ENCODE measurements around the gene KCNJ12. TPM values are rescaled to one million over a fixed set of nuclear protein-coding genes. Genes with fewer than 3 reads are reported as not detected.
A peak's percentile ranks its signal among the peaks of the same experiment; 100 is the strongest.

KCNJ12 gene
- polyA plus RNA-seq, 2 of the 4 experiments (the other 2 are of a cell fraction) = 0.34 to 0.44 TPM

DNA sequence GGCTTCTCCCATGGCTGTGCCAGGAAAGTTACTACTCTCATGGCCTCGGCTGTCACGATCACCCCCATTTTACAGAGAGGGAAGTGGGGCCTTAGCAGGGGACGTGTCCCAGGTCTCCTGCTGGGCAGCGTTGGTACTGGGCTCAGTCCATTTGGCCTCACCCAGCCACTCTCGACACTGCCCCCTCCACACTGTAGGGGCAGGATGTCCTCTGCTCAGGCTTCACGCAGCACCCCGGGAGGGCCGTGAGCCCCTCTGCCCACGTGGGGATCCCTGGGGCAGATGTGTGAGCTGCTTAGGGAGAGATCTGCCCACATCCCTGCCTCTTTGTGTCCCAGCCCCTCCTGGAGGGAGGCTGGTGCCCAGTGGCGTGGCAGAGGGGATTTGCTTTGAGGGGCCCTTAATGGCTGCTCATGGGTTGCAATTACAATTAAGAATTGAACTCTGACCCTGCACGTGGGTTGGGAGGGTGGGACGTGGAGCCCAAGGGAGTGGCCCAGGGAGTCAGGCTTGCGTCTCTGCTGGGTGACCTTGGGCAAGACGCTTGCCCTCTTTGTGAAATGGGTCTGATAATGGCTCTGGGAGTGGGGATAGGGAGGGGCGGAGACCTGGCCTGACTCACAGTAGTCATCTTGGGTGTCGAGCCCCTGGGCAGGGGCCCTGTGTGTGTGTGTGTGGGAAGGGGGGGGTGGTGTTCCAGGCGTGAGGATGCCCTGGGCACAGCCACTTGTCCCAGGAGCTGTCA is 2.3 kb upstream of the KCNJ12 start:
- peaks cover 4% of the 10 kb centered on the region; the same call in 1 of the 3 replicates for H3K4me1 ChIP-seq
- no peak for TF ChIP-seq JUNB (IDR thresholded peaks at IDR 0.05)
- TF ChIP-seq, protein P1, sequence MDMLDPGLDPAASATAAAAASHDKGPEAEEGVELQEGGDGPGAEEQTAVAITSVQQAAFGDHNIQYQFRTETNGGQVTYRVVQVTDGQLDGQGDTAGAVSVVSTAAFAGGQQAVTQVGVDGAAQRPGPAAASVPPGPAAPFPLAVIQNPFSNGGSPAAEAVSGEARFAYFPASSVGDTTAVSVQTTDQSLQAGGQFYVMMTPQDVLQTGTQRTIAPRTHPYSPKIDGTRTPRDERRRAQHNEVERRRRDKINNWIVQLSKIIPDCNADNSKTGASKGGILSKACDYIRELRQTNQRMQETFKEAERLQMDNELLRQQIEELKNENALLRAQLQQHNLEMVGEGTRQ (IDR thresholded peaks at IDR 0.05) = no peak
- TF ChIP-seq, protein P2, sequence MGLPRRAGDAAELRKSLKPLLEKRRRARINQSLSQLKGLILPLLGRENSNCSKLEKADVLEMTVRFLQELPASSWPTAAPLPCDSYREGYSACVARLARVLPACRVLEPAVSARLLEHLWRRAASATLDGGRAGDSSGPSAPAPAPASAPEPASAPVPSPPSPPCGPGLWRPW (IDR thresholded peaks at IDR 0.05) = no peak
- TF ChIP-seq, protein P3, sequence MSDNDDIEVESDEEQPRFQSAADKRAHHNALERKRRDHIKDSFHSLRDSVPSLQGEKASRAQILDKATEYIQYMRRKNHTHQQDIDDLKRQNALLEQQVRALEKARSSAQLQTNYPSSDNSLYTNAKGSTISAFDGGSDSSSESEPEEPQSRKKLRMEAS (IDR thresholded peaks at IDR 0.05) = no peak
- TF ChIP-seq, protein P4, sequence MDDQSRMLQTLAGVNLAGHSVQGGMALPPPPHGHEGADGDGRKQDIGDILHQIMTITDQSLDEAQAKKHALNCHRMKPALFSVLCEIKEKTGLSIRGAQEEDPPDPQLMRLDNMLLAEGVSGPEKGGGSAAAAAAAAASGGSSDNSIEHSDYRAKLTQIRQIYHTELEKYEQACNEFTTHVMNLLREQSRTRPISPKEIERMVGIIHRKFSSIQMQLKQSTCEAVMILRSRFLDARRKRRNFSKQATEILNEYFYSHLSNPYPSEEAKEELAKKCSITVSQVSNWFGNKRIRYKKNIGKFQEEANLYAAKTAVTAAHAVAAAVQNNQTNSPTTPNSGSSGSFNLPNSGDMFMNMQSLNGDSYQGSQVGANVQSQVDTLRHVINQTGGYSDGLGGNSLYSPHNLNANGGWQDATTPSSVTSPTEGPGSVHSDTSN (IDR thresholded peaks at IDR 0.05) = no peak
- TF ChIP-seq RCOR1 (IDR thresholded peaks at IDR 0.05; ENCODE audit: low read depth, low read length) = no peak
- no peak for TF ChIP-seq KDM5A (IDR thresholded peaks at IDR 0.05)
- TF ChIP-seq MAZ (IDR thresholded peaks at IDR 0.05; ENCODE audit: borderline replicate concordance, low read depth, low read length) = no peak
- TF ChIP-seq, protein P5, sequence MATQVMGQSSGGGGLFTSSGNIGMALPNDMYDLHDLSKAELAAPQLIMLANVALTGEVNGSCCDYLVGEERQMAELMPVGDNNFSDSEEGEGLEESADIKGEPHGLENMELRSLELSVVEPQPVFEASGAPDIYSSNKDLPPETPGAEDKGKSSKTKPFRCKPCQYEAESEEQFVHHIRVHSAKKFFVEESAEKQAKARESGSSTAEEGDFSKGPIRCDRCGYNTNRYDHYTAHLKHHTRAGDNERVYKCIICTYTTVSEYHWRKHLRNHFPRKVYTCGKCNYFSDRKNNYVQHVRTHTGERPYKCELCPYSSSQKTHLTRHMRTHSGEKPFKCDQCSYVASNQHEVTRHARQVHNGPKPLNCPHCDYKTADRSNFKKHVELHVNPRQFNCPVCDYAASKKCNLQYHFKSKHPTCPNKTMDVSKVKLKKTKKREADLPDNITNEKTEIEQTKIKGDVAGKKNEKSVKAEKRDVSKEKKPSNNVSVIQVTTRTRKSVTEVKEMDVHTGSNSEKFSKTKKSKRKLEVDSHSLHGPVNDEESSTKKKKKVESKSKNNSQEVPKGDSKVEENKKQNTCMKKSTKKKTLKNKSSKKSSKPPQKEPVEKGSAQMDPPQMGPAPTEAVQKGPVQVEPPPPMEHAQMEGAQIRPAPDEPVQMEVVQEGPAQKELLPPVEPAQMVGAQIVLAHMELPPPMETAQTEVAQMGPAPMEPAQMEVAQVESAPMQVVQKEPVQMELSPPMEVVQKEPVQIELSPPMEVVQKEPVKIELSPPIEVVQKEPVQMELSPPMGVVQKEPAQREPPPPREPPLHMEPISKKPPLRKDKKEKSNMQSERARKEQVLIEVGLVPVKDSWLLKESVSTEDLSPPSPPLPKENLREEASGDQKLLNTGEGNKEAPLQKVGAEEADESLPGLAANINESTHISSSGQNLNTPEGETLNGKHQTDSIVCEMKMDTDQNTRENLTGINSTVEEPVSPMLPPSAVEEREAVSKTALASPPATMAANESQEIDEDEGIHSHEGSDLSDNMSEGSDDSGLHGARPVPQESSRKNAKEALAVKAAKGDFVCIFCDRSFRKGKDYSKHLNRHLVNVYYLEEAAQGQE (IDR thresholded peaks at IDR 0.05) = no peak
- TF ChIP-seq POLR2AphosphoS2 (conservative IDR thresholded peaks at IDR 0.05; ENCODE audit: low read length) = no peak
- TF ChIP-seq RFX5 (IDR thresholded peaks at IDR 0.05) = no peak
- no peak for TF ChIP-seq HEYL (CRISPR knock-in tag; IDR thresholded peaks at IDR 0.05)
- no peak for TF ChIP-seq ZC3H11A (IDR thresholded peaks at IDR 0.05)
- no peak for TF ChIP-seq HDAC2 (IDR thresholded peaks at IDR 0.05)
- no peak for TF ChIP-seq MYC (IDR thresholded peaks at IDR 0.05; ENCODE audit: borderline replicate concordance, low read length)
- TF ChIP-seq, protein P6, sequence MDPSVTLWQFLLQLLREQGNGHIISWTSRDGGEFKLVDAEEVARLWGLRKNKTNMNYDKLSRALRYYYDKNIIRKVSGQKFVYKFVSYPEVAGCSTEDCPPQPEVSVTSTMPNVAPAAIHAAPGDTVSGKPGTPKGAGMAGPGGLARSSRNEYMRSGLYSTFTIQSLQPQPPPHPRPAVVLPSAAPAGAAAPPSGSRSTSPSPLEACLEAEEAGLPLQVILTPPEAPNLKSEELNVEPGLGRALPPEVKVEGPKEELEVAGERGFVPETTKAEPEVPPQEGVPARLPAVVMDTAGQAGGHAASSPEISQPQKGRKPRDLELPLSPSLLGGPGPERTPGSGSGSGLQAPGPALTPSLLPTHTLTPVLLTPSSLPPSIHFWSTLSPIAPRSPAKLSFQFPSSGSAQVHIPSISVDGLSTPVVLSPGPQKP (IDR thresholded peaks at IDR 0.05; ENCODE audit: low read depth, low read length) = no peak
- no peak for TF ChIP-seq SREBF2 (IDR thresholded peaks at IDR 0.05)
- TF ChIP-seq CHD2 (IDR thresholded peaks at IDR 0.05; ENCODE audit: low read length, partially characterized antibody) = no peak
- POLR2A ChIA-PET = no interaction called here
- WGBS (ENCODE audit: missing lambda C conversion rate) = 74% methylated on average over 16 of the region's 17 CpGs
- H3K4me3 ChIP-seq = no peak overlapping the region
- H3K27ac ChIP-seq = no peak overlapping the region; a peak in 1 of 6 replicates
- H3K4me2 ChIP-seq = no peak overlapping the region
- CTCF ChIA-PET = interaction anchor here (1.0 to 4.0 kb wide), 6 partner anchors 12 to 94 kb away, joined by 3 to 20 read pairs (median 4); no protein-coding TSS in a partner anchor
- ATAC-seq (peak in 1 of 2 experiments; percentile 41; a peak in 3 of 6 replicates), FAIRE-seq (no peak), DNase-seq (ENCODE audit: low read depth in 1 of 2, low spot score in 1 of 2) (no peak)
- no peaks in the 10 kb centered on the region for H3K9me3 ChIP-seq

Measured in A549 (cell line).